Fibroblast of lung (primary cell): ENCODE measurements around the gene KIF21B.

Experiments
- EZH2 ChIP-seq: IDR thresholded peaks from 2 replicates; pipeline ENCODE4 v1.5.1; 2012; ENCODE audit warnings: low read length, control low read depth, mild to moderate bottlenecking; ENCODE audit errors: missing control alignments
- TF ChIP-seq, protein P1 (sequence below), 2 donors: IDR thresholded peaks in 1 of 2; conservative IDR thresholded peaks in 1 of 2; 1 replicate in 1 of 2; 2 replicates in 1 of 2; pipeline ENCODE4 v1.5.1; 2011 to 2012; ENCODE audit warnings: low read length in 2 of 2, control low read depth in 1 of 2, inconsistent platforms in 1 of 2, low read depth in 1 of 2, mild to moderate bottlenecking in 1 of 2

GRCh38 chr1:200929530-200930278, 93.8 kb downstream of the KIF21B start:
- no peak for TF ChIP-seq EZH2
- TF ChIP-seq, protein P1, sequence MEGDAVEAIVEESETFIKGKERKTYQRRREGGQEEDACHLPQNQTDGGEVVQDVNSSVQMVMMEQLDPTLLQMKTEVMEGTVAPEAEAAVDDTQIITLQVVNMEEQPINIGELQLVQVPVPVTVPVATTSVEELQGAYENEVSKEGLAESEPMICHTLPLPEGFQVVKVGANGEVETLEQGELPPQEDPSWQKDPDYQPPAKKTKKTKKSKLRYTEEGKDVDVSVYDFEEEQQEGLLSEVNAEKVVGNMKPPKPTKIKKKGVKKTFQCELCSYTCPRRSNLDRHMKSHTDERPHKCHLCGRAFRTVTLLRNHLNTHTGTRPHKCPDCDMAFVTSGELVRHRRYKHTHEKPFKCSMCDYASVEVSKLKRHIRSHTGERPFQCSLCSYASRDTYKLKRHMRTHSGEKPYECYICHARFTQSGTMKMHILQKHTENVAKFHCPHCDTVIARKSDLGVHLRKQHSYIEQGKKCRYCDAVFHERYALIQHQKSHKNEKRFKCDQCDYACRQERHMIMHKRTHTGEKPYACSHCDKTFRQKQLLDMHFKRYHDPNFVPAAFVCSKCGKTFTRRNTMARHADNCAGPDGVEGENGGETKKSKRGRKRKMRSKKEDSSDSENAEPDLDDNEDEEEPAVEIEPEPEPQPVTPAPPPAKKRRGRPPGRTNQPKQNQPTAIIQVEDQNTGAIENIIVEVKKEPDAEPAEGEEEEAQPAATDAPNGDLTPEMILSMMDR (conservative IDR thresholded peaks at IDR 0.05 in 1 of 2, IDR thresholded peaks at IDR 0.05 in 1 of 2; ENCODE audit: low read depth in 1 of 2, low read length in 2 of 2), result no peak
